Vagina (tissue), 2 donors: ENCODE results near the gene UBE2U.

ENCODE experiments used
- CTCF ChIP-seq, 3 experiments: fragments of 450-650 bp in 2 of 3; fragments of 200-600 bp in 1 of 3; sonication (generic) in 1 of 3; IDR thresholded peaks; one replicate each; pipeline ENCODE4 v1.5.1; 2017 to 2019; ENCODE audit warnings: antibody characterized with exemption in 3 of 3, mild to moderate bottlenecking in 2 of 3, moderate library complexity in 2 of 3
- POLR2A ChIP-seq, 2 donors: fragments of 450-650 bp; IDR thresholded peaks; one replicate each; pipeline ENCODE4 v1.6.1; 2017; ENCODE audit warnings: antibody characterized with exemption in 2 of 2, mild to moderate bottlenecking in 2 of 2, moderate library complexity in 2 of 2
- POLR2AphosphoS5 ChIP-seq, 2 donors: sonication (generic); formaldehyde crosslinking; IDR thresholded peaks; one replicate each; pipeline ENCODE4 v1.9.0; 2017; ENCODE audit warnings: antibody characterized with exemption in 2 of 2, mild to moderate bottlenecking in 2 of 2, low read depth in 1 of 2; ENCODE audit not compliant: insufficient read depth in 1 of 2

- TF ChIP-seq POLR2AphosphoS5 (IDR thresholded peaks at IDR 0.05; ENCODE audit: insufficient read depth in 1 of 2, low read depth in 1 of 2) (no peak), CTCF (IDR thresholded peaks at IDR 0.05) (no peak), POLR2A (IDR thresholded peaks at IDR 0.05) (no peak)
Measured at GRCh38 chr1:64266991-64267390, 63.6 kb downstream of the UBE2U start.
